Transverse colon (tissue), 4 donors: Measurements from ENCODE around the gene ENPP6. TPM values are rescaled to one million over a fixed set of nuclear protein-coding genes. Genes with fewer than 3 reads are reported as not detected.

ENCODE experiments used
- DNase-seq: peaks from one replicate; pipeline ENCODE4 v3.0.0-alpha.2; 2019
- H3K27ac ChIP-seq, 4 donors: fragments of 200-600 bp; sonication (generic); 2 replicates each; pipeline ENCODE4 v1.5.1; 2016 to 2018; ENCODE audit warnings: inconsistent platforms in 4 of 4
- H3K27me3 ChIP-seq: fragments of 200-600 bp; sonication (generic); 2 replicates; pipeline ENCODE4 v1.5.1; 2017; ENCODE audit warnings: inconsistent platforms
- H3K36me3 ChIP-seq, 4 donors: fragments of 200-600 bp; sonication (generic); 2 replicates each; pipeline ENCODE4 v1.5.1; 2017 to 2019; ENCODE audit warnings: inconsistent platforms in 4 of 4
- H3K4me1 ChIP-seq, 4 donors: fragments of 200-600 bp; sonication (generic); 2 replicates each; pipeline ENCODE4 v1.5.1; 2017 to 2020; ENCODE audit warnings: inconsistent platforms in 4 of 4
- H3K4me3 ChIP-seq, 4 donors: fragments of 200-600 bp; sonication (generic); 1 replicate in 1 of 4; 2 replicates in 3 of 4; pipeline versions ENCODE4 v1.5.1 to v1.6.1; 2017 to 2019; ENCODE audit warnings: inconsistent platforms in 4 of 4
- H3K9me3 ChIP-seq, 2 donors: fragments of 200-600 bp; sonication (generic); 2 replicates each; pipeline ENCODE4 v1.5.1; 2017 to 2019; ENCODE audit warnings: inconsistent platforms in 2 of 2
- EP300 ChIP-seq: sonication (generic); formaldehyde crosslinking; IDR thresholded peaks from one replicate; pipeline ENCODE4 v1.6.1; 2017; ENCODE audit warnings: antibody characterized with exemption, low read depth
- POLR2A ChIP-seq: fragments of 450-650 bp; IDR thresholded peaks from one replicate; pipeline ENCODE4 v1.6.1; 2016; ENCODE audit warnings: antibody characterized with exemption, mild to moderate bottlenecking, moderate library complexity
- POLR2AphosphoS5 ChIP-seq, 3 donors: sonication (generic); formaldehyde crosslinking; IDR thresholded peaks; one replicate each; pipeline ENCODE4 v1.6.1; 2016; ENCODE audit warnings: antibody characterized with exemption in 3 of 3
- WGBS, 2 donors: methylation state at CpG; one replicate each; pipeline ENCODE4 v1.1.5; 2018; ENCODE audit warnings: low coverage in 1 of 2; 5-methylcytosine and 5-hydroxymethylcytosine counted together
- in situ Hi-C, 4 donors: fragments of 200-750 bp; cut with MboI; loops; one replicate each; pipeline versions ENCODE4 v1.15.0 to v1.15.1; 2017; ENCODE audit warnings: low sequenced_read_pairs in 3 of 4, low pct_ligation_motif_present in 1 of 4, low pct_unique_long_range_greater_than_20kb in 1 of 4
- intact Hi-C: fragments of 100-400 bp; cut with DNase I; formaldehyde crosslinking; loops from one replicate; pipeline ENCODE4 v1.15.1; 2023; ENCODE audit warnings: low total_unique reads
- total RNA-seq, 4 donors: library from RNA; depleted of rRNA; stranded (reverse); fragments of >200 nt; gene quantifications; one replicate each; pipeline ENCODE4 v1.1.0, GENCODE V29; 2016
- TF ChIP-seq, protein P1 (sequence below), 5 experiments: fragments of 200-600 bp in 3 of 5; fragments of 450-650 bp in 2 of 5; sonication (generic) in 3 of 5; IDR thresholded peaks; 1 replicate in 2 of 5; 2 replicates in 3 of 5; pipeline ENCODE4 v1.5.1; 2016 to 2017; ENCODE audit warnings: antibody characterized with exemption in 5 of 5, inconsistent platforms in 3 of 5, mild to moderate bottlenecking in 2 of 5, moderate library complexity in 1 of 5

ENPP6 gene
- total RNA-seq, 4 donors from 2014 or later: 0.14 to 0.64 TPM; not detected in 2

DNA sequence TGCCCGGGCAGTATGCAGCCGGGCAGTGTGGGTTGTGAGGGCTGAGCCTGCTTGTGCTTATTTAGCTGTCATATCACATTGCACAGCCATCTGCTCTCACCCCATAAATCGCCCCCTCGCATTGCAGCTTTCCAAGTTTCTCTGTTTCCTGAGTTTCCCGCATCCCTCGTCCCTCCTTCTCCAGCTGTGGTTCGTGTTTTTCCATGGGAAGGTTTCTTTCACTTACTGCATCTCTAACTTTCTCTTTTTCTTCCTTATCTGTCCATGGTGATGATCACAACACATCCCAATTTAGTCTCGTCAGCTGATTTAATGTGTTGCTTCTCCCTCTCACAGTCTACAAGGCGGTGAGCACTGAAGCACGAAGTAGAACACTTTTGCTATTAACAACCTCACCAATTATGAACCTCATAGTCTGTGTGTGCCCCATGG is 118.1 kb downstream of the ENPP6 start:
- intact Hi-C loops (loop anchor here (10.0 kb wide), 1 partner anchor 645 kb away; no protein-coding TSS in a partner anchor), in situ Hi-C loops (no loop called here)
- no peaks in the 10 kb centered on the region for H3K27me3 ChIP-seq

GRCh38 chr4:184099000-184099399 is 118.7 kb downstream of the ENPP6 start:
- Histone ChIP-seq H3K27me3 (no peaks in the 10 kb centered on the region), H3K4me1 (peaks cover 0 to 5% (median 0%) of the 10 kb centered on the region in 4 donors), H3K4me3 (no peak overlapping the region), H3K27ac (no peak overlapping the region), H3K9me3 (no peaks in the 10 kb centered on the region), H3K36me3 (no peaks in the 10 kb centered on the region)
- TF ChIP-seq POLR2A: no peak
- TF ChIP-seq, protein P1, sequence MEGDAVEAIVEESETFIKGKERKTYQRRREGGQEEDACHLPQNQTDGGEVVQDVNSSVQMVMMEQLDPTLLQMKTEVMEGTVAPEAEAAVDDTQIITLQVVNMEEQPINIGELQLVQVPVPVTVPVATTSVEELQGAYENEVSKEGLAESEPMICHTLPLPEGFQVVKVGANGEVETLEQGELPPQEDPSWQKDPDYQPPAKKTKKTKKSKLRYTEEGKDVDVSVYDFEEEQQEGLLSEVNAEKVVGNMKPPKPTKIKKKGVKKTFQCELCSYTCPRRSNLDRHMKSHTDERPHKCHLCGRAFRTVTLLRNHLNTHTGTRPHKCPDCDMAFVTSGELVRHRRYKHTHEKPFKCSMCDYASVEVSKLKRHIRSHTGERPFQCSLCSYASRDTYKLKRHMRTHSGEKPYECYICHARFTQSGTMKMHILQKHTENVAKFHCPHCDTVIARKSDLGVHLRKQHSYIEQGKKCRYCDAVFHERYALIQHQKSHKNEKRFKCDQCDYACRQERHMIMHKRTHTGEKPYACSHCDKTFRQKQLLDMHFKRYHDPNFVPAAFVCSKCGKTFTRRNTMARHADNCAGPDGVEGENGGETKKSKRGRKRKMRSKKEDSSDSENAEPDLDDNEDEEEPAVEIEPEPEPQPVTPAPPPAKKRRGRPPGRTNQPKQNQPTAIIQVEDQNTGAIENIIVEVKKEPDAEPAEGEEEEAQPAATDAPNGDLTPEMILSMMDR (IDR thresholded peaks at IDR 0.05): no peak
- TF ChIP-seq POLR2AphosphoS5 (IDR thresholded peaks at IDR 0.05): no peak
- no peak for TF ChIP-seq EP300
- no peak for DNase-seq
- in situ Hi-C loops: no loop called here
- WGBS, 2 donors: 74 to 86% methylated on average over 1 to 4 of the region's 4 CpGs
- intact Hi-C loops: loop anchor here (10.0 kb wide), 1 partner anchor 644 kb away; no protein-coding TSS in a partner anchor

More for the DNA sequence above, 118.1 kb downstream of the ENPP6 start:
- DNase-seq: no peak
- TF ChIP-seq, protein P1 (IDR thresholded peaks at IDR 0.05): no peak
- TF ChIP-seq POLR2AphosphoS5 (IDR thresholded peaks at IDR 0.05) (no peak), EP300 (no peak), POLR2A (no peak)
- Histone ChIP-seq H3K27ac (no peak overlapping the region), H3K4me3 (no peak overlapping the region), H3K36me3 (no peaks in the 10 kb centered on the region), H3K4me1 (peaks cover 0 to 5% (median 0%) of the 10 kb centered on the region in 4 donors), H3K9me3 (no peaks in the 10 kb centered on the region)
- WGBS, 2 donors: 56 to 67% methylated on average over 9 to 10 of the region's 10 CpGs

DNA sequence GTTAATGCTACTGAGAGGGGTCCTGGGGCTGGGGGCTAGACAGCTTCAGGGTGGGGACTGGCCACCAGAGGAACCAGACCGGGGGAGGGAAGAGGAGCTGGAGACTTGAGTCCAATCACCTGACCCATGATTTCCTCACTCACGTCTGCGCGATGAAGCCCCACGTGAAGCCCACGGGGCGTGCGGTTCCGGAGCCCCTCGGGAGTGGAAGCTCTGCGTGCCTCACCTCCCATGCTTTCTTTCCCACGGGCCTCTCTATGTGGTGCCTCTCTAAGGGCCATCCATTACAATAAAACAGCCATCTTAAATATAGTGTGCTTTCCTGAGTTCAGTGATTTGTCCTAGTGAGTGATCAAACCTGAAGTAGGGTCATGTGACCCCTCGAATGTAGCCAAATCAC is 119.9 kb downstream of the ENPP6 start:
- DNase-seq: no peak
- Histone ChIP-seq H3K36me3 (no peaks in the 10 kb centered on the region), H3K4me1 (peaks cover 0 to 5% (median 0%) of the 10 kb centered on the region in 4 donors), H3K27me3 (no peaks in the 10 kb centered on the region), H3K4me3 (no peak overlapping the region), H3K27ac (no peak overlapping the region), H3K9me3 (no peaks in the 10 kb centered on the region)
- in situ Hi-C loops (no loop called here), intact Hi-C loops (loop anchor here (10.0 kb wide), 1 partner anchor 643 kb away; no protein-coding TSS in a partner anchor)
- no peak for TF ChIP-seq EP300
- no peak for TF ChIP-seq POLR2A
- TF ChIP-seq, protein P1 (IDR thresholded peaks at IDR 0.05): no peak
- TF ChIP-seq POLR2AphosphoS5 (IDR thresholded peaks at IDR 0.05): no peak
- WGBS, 2 donors: 88 to 89% methylated on average over 9 to 13 of the region's 13 CpGs

GRCh38 chr4:184097241-184097605 is 120.5 kb downstream of the ENPP6 start:
- H3K27me3 ChIP-seq: no peaks in the 10 kb centered on the region
- in situ Hi-C loops: no loop called here
- H3K36me3 ChIP-seq: no peaks in the 10 kb centered on the region
- peaks cover 0 to 5% (median 0%) of the 10 kb centered on the region in 4 donors for H3K4me1 ChIP-seq
- no peaks in the 10 kb centered on the region for H3K9me3 ChIP-seq
- H3K4me3 ChIP-seq: peak overlapping the region in 2 of 4 donors; percentile 5 to 31
- no peak overlapping the region for H3K27ac ChIP-seq
- DNase-seq: peak; percentile 57
- no peak for TF ChIP-seq POLR2A
- TF ChIP-seq POLR2AphosphoS5 (IDR thresholded peaks at IDR 0.05): no peak
- no peak for TF ChIP-seq EP300
- TF ChIP-seq, protein P1 (IDR thresholded peaks at IDR 0.05): peak in 4 of 5 experiments; percentile 9 to 22 (median 15)
- WGBS, 2 donors: 62% methylated on average over 23 of the region's 26 CpGs; no CpG with 5 or more reads in 1 of the 2 donors
- intact Hi-C loops: loop anchor here (10.0 kb wide), 1 partner anchor 642 kb away; no protein-coding TSS in a partner anchor
